GM12874 (cell line): ENCODE results near the gene RBBP8NL.

Experiments used
- CTCF ChIP-seq: IDR thresholded peaks from 2 replicates; pipeline ENCODE4 v1.5.1; 2011; ENCODE audit warnings: low read depth, mild to moderate bottlenecking, control low read depth, low read length, moderate library complexity; ENCODE audit not compliant: insufficient read depth

RBBP8NL gene

GRCh38 chr20:62422636-62423325, 4.6 kb downstream of the RBBP8NL start:
- TF ChIP-seq CTCF: no peak

GRCh38 chr20:62421716-62421990, 5.7 kb downstream of the RBBP8NL start:
- no peak for TF ChIP-seq CTCF

- TF ChIP-seq CTCF: no peak
Measured at GRCh38 chr20:62420846-62421715, 6.3 kb downstream of the RBBP8NL start.

- no peak for TF ChIP-seq CTCF
Measured at GRCh38 chr20:62419759-62420158, 7.6 kb downstream of the RBBP8NL start.

GRCh38 chr20:62418709-62419487, 8.4 kb downstream of the RBBP8NL start:
- TF ChIP-seq CTCF: no peak

- TF ChIP-seq CTCF: no peak
Measured at GRCh38 chr20:62417981-62418708, 9.2 kb downstream of the RBBP8NL start.
